ENCODE data around the gene SALL3.

The SALL3 gene

DNA sequence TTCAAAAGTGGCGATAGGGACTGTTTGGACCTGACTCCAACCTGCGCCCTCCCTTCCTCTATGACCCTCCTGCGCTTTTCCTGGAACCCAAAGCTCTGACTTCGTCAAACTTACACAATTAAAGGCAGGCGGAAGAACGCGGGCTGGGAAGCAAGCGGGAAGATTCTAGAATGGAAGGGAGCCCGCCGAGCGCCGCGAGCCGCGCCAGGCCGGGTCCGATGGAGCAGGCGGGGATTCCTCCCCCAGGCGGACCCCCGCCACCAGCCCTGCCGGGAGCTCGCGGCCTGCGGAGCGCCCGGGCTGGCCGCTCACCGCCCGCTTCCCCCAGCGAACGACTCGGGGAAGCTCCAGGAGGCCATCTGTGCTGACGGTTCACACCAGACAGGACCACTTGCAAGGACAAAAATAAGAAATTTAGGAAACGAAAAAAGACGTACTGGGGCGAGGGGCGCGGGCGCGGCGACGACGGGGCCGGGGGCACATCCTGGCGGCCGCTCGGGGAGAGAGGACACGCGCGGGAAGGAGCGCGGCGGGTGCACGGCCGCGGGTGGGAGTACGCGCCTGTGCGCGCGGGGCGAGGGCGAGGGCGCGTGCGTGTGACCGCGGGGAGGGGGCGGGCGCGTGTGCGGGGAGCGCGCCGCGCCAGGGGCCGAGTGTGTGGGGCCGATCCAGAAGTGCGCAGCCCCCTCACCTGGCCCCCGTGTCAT lies 1.1 kb upstream of the SALL3 start:
- no peak overlapping the region for H3K4me2 ChIP-seq (ENCODE audit: insufficient read depth, low read length)
- TF ChIP-seq CTCF (IDR thresholded peaks at IDR 0.05; ENCODE audit: borderline replicate concordance, extremely low read depth, low read length, poor library complexity, severe bottlenecking) = no peak
- no peak for TF ChIP-seq EZH2 (IDR thresholded peaks at IDR 0.05; ENCODE audit: borderline replicate concordance, low read depth, low read length, severe bottlenecking)
- no peaks in the 10 kb centered on the region for H3K9me3 ChIP-seq (ENCODE audit: insufficient read depth, low read length, severe bottlenecking)
- no peak overlapping the region for H3K9ac ChIP-seq (ENCODE audit: low read depth, low read length)
- no peak overlapping the region for H3K27ac ChIP-seq (ENCODE audit: low read length)
- no peak overlapping the region for H3K4me3 ChIP-seq (ENCODE audit: low read depth in 1 of 2, low read length in 2 of 2)
- no peaks in the 10 kb centered on the region for H3K27me3 ChIP-seq (ENCODE audit: insufficient read depth, low read length, poor library complexity)
- no peaks in the 10 kb centered on the region for H4K20me1 ChIP-seq (ENCODE audit: insufficient read depth, low read length)
- no peaks in the 10 kb centered on the region for H3K4me1 ChIP-seq (ENCODE audit: insufficient read depth, low read length)
- no peak overlapping the region for H2AFZ ChIP-seq (ENCODE audit: low read depth, low read length)
- DNase-seq (no peak), ATAC-seq (ENCODE audit: insufficient read depth, low read depth) (no peak)
- H3K36me3 ChIP-seq (ENCODE audit: insufficient read depth, low read length) = no peaks in the 10 kb centered on the region
- no peaks in the 10 kb centered on the region for H3K79me2 ChIP-seq (ENCODE audit: insufficient read depth, low read length)

GRCh38 chr18:78979056-78979729 lies 425 bp upstream of the SALL3 start:
- Histone ChIP-seq H2AFZ (ENCODE audit: low read depth, low read length) (no peak overlapping the region), H3K79me2 (ENCODE audit: insufficient read depth, low read length) (no peaks in the 10 kb centered on the region), H3K4me1 (ENCODE audit: insufficient read depth, low read length) (no peaks in the 10 kb centered on the region), H4K20me1 (ENCODE audit: insufficient read depth, low read length) (no peaks in the 10 kb centered on the region), H3K4me2 (ENCODE audit: insufficient read depth, low read length) (no peak overlapping the region), H3K36me3 (ENCODE audit: insufficient read depth, low read length) (no peaks in the 10 kb centered on the region), H3K27me3 (ENCODE audit: insufficient read depth, low read length, poor library complexity) (no peaks in the 10 kb centered on the region), H3K4me3 (ENCODE audit: low read depth in 1 of 2, low read length in 2 of 2) (no peak overlapping the region), H3K27ac (ENCODE audit: low read length) (no peak overlapping the region), H3K9ac (ENCODE audit: low read depth, low read length) (no peak overlapping the region), H3K9me3 (ENCODE audit: insufficient read depth, low read length, severe bottlenecking) (no peaks in the 10 kb centered on the region)
- TF ChIP-seq EZH2 (IDR thresholded peaks at IDR 0.05; ENCODE audit: borderline replicate concordance, low read depth, low read length, severe bottlenecking) (no peak), CTCF (IDR thresholded peaks at IDR 0.05; ENCODE audit: borderline replicate concordance, extremely low read depth, low read length, poor library complexity, severe bottlenecking) (no peak)
- DNase-seq (no peak), ATAC-seq (ENCODE audit: insufficient read depth, low read depth) (no peak)

DNA sequence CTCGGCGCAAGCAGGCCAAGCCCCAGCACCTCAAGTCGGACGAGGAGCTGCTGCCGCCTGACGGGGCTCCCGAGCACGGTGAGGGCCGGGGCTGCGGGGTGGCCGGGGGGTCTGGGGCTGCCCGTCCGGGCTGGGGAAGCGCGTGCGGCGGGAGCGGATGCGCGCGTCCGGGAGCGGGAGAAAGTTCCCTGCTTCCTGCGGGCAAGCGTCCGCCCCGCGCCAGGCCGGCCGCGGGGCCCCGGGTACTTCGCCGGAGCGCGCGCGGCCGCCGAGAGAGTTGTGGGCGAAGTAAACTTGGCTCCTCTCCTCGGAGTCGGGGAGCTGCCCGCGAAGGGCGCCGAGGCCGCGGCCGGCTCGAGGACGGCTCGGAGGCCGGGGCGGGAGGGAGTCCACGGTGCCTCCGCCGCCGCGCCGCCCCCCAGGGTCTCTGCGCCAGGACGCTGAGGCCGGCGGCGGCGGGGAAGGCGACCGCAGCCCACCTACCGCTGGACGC lies 707 bp downstream of the SALL3 start:
- H3K9ac ChIP-seq (ENCODE audit: low read depth, low read length) = no peak overlapping the region
- peaks cover under 1% of the 10 kb centered on the region for H3K27me3 ChIP-seq (ENCODE audit: insufficient read depth, low read length, poor library complexity)
- TF ChIP-seq EZH2 (IDR thresholded peaks at IDR 0.05; ENCODE audit: borderline replicate concordance, low read depth, low read length, severe bottlenecking) (no peak), CTCF (IDR thresholded peaks at IDR 0.05; ENCODE audit: borderline replicate concordance, extremely low read depth, low read length, poor library complexity, severe bottlenecking) (no peak)
- no peak overlapping the region for H2AFZ ChIP-seq (ENCODE audit: low read depth, low read length)
- H3K27ac ChIP-seq (ENCODE audit: low read length) = no peak overlapping the region
- H3K4me2 ChIP-seq (ENCODE audit: insufficient read depth, low read length) = no peak overlapping the region
- no peak overlapping the region for H3K4me3 ChIP-seq (ENCODE audit: low read depth in 1 of 2, low read length in 2 of 2)
- H3K79me2 ChIP-seq (ENCODE audit: insufficient read depth, low read length) = no peaks in the 10 kb centered on the region
- DNase-seq = no peak
- no peaks in the 10 kb centered on the region for H3K36me3 ChIP-seq (ENCODE audit: insufficient read depth, low read length)
- ATAC-seq (ENCODE audit: insufficient read depth, low read depth) = no peak
- H3K9me3 ChIP-seq (ENCODE audit: insufficient read depth, low read length, severe bottlenecking) = no peaks in the 10 kb centered on the region
- no peaks in the 10 kb centered on the region for H4K20me1 ChIP-seq (ENCODE audit: insufficient read depth, low read length)
- H3K4me1 ChIP-seq (ENCODE audit: insufficient read depth, low read length) = no peaks in the 10 kb centered on the region
